Dermis microvascular lymphatic vessel endothelial cell (primary cell): ENCODE data around the gene ATOSB. TPM values are rescaled to one million over a fixed set of nuclear protein-coding genes. Genes with fewer than 3 reads are reported as not detected.

Experiments
- DNase-seq, 2 donors: peaks; one replicate each; pipeline versions ENCODE4 v3.0.0 to v3.0.0-alpha.2; 2010; ENCODE audit warnings: low read depth in 2 of 2
- total RNA-seq: library from RNA; depleted of rRNA; stranded (reverse); fragments of >200 nt; gene quantifications from 2 replicates; pipeline ENCODE4 v1.2.1, GENCODE V29; 2014

ATOSB gene
- total RNA-seq, 1 donor from 2014 or later: 6.0 TPM

GRCh38 chr9:35114113-35114839 lies 1.4 kb downstream of the ATOSB start:
- peak in 1 of 2 donors; percentile 91 for DNase-seq

GRCh38 chr9:35112257-35113020 lies 3.2 kb downstream of the ATOSB start:
- peak in 1 of 2 donors; percentile 60 for DNase-seq

GRCh38 chr9:35111001-35111933 lies 4.4 kb downstream of the ATOSB start:
- DNase-seq: peak; percentile 97 to 99

GRCh38 chr9:35110327-35110761 lies 5.3 kb downstream of the ATOSB start:
- peak in 1 of 2 donors; percentile 81 for DNase-seq

GRCh38 chr9:35108946-35109575 lies 6.6 kb downstream of the ATOSB start:
- DNase-seq: no peak

- no peak for DNase-seq
These were observed 7.2 kb downstream of the ATOSB start for GRCh38 chr9:35108461-35108860.

- DNase-seq: no peak
These were observed 8.1 kb downstream of the ATOSB start for GRCh38 chr9:35107297-35108290.

GRCh38 chr9:35106343-35106730 lies 9.3 kb downstream of the ATOSB start:
- DNase-seq: no peak

- no peak for DNase-seq
These were observed 9.9 kb downstream of the ATOSB start for GRCh38 chr9:35105571-35106342.

GRCh38 chr9:35105126-35105525 lies 10.5 kb downstream of the ATOSB start:
- no peak for DNase-seq

- DNase-seq: no peak
These were observed 11.1 kb downstream of the ATOSB start for GRCh38 chr9:35104586-35104985.

GRCh38 chr9:35103660-35104191 lies 11.9 kb downstream of the ATOSB start:
- DNase-seq: no peak

GRCh38 chr9:35102769-35103659 lies 12.6 kb downstream of the ATOSB start, which contains the start of gene STOML2:
Gene STOML2 (minus strand): TSS chr9:35103131. CDS start chr9:35103094, 37 bp downstream.
- DNase-seq: peak; percentile 93 to 97

- peak in 1 of 2 donors; percentile 30 for DNase-seq
These were observed 13.2 kb downstream of the ATOSB start for GRCh38 chr9:35102465-35102768.

GRCh38 chr9:35097573-35097972 lies 18.1 kb downstream of the ATOSB start:
- DNase-seq: no peak

- DNase-seq: peak; percentile 68 to 87
These were observed 19.4 kb downstream of the ATOSB start, which contains the start of gene PIGO for GRCh38 chr9:35096035-35096849. Gene PIGO (minus strand): TSS chr9:35096591. CDS start chr9:35095565, 1,026 bp downstream.

- no peak for DNase-seq
These were observed 24.1 kb downstream of the ATOSB start for GRCh38 chr9:35091536-35091935.
